Measurements from ENCODE around the gene OR2T33.

DNA sequence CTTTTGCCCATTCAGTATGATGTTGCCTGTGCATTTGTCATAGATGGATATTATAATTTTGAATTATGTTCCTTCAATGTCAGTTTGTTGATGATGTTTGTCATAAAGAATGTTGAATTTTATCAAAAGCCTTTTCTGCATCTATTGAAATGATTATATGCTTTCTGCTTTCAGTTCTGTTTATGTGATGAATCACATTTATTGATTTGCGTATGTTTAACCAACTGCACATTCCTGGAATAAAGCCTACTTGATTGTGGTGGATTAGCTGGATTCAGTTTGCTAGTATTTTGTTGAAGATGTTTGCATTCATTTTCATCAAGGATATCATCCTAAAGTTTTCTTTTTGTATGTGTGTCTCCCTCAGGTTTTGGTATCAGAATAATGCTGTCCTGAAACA lies 52.2 kb downstream of the OR2T33 start:
- TF ChIP-seq RAD21 (IDR thresholded peaks at IDR 0.05; ENCODE audit: low read depth) (no peak), FOXM1 (IDR thresholded peaks at IDR 0.05; ENCODE audit: borderline replicate concordance, low read depth) (no peak)
